ENCODE results near the gene MMP1.

MMP1 gene

DNA sequence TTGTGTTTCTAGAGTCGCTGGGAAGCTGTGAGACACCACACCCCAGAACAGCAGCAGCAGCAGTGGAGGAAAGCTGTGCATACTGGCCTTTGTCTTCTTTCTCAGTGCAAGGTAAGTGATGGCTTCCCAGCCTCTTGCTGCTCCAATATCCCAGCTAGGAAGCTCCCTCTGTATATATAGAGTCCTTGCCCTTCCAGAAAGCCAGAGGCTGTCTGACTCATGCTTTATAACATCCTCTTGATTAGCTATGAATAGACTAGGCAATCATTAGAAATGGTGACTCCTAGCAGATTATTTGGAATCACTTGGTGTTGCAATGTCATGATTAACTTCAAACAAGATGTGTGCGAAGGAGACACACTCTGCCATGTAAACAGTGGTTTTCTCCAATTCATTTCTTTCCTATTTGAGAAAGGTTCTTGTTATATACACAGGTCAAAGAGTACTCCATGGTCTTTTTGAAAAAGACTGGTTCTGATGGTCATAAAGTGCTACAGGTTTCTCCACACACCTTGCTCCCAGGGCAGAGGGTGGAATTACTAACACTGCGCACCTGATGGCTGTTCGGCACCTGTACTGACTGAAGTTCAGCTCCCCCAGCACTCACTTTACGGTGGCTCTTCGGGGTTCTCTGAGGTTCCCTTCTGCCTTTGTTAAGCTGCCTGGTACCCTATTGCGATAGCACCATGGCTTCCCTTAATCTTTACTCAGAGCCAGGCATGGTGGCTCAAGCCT lies at the start of gene MMP1:
Gene MMP1 (minus strand): TSS at position 149 of the 735 bp plus-strand sequence. CDS start 68 bp downstream, at position 81.
- no peak for DNase-seq

DNA sequence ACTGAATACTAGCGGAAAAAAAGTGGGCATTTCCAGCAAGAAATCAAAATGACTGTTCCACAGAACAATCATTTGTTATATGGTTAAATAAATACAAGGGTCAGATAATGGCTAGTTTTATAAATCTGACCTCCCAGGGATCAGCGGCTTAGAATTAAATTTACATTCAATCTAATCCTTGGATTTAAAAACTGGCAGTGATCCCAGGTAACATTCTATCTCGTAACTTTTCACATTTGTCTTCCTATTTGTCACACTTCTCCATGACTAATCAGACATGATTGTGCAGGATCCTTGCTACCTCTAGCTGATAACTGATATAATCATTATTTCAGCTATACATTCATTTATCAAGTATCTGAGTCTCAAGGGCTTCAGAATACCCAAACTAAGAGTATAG lies 48.3 kb upstream of the MMP1 start:
- DNase-seq = no peak

GRCh38 chr11:102843489-102843888 lies 45.5 kb upstream of the MMP1 start, which contains the start of gene MMP3:
TSS of gene MMP3 (minus strand) at chr11:102843609. CDS start at chr11:102843546, 63 bp downstream.
- no peak for DNase-seq

- DNase-seq = no peak
Observed at GRCh38 chr11:102842930-102843329, 45.0 kb upstream of the MMP1 start.

GRCh38 chr11:102840018-102840417 lies 42.1 kb upstream of the MMP1 start:
- DNase-seq = no peak

DNA sequence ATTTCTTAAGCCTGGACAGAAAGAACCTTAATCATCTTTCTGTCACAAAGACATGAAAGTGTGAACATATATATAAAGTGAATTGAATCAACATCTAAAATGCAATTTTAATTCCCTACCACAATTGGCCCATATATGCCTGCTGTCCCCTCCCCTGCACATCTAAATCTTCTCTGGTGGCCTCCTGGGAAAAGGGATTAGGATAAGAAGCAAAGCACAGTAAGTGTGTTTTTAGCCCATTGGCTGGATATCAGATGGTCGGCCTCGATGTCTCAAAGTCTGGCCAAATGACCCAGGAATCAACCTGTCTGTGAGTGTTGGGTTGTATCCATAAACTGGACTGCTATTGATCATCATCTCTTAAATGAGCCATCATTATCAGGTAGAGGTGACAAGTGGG lies 39.7 kb upstream of the MMP1 start:
- DNase-seq = no peak

DNA sequence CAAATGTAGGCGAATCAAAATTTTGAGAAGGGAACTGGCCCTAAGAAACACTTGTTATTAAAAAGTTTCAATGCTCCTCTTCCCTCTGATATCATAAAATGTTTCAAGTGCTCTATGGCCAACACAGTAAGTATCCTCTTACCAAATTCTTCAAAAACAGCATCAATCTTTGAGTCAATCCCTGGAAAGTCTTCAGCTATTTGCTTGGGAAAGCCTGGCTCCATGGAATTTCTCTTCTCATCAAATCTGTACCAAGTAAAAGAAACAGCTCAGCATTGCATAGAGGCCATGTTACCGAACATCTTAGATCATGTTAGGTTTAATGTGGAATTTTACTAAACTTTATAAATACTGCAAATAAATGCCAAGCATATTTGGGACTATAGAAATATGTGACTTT lies 39.2 kb upstream of the MMP1 start:
- DNase-seq = no peak

DNA sequence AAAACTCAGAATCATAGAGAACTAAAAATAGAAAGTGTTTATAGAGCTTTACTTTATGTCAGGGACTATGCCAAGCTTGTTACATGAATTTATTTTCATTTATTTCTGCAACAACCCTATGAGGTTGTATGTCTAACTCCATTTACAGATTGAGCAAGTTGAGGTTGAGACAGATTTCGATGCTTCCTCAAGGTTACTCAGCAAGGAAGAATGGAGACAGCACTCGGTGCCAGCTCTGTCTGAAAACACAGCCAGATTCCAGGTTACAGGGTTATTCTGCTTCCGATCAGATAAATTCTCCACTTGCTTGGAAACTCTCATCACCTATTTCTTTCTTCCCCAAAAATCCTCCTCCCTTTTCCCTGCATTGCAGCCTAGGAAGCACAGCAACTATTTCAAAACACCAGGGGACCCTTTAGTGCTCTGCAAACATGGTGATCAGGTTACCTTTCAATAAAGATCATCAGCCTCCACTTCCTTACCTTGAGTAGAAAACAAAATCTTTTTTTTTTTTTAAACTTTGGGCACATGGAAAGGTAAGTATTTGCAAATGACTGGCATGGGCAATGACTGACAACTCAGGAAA lies 38.4 kb upstream of the MMP1 start:
- DNase-seq = no peak

DNA sequence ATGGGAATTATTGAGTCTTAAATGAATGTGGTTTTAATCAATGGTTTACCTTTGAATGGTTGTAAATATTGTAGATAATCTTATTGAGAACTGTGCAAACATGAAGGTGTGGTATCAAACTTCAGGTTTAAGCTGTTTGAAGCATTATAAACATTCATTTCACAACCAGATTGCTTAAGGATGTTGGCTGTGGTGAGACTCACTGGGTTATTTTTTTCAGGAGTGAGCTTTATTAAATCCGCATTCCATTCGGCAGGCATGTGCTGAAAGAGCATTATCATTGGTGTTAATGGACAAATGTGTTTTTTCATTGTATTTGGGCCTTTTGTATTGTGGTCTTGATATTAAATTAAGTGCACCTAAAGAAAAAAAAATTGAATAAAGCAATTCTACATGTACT lies 35.8 kb upstream of the MMP1 start:
- no peak for DNase-seq

GRCh38 chr11:102832612-102833011 lies 34.7 kb upstream of the MMP1 start:
- DNase-seq = no peak

DNA sequence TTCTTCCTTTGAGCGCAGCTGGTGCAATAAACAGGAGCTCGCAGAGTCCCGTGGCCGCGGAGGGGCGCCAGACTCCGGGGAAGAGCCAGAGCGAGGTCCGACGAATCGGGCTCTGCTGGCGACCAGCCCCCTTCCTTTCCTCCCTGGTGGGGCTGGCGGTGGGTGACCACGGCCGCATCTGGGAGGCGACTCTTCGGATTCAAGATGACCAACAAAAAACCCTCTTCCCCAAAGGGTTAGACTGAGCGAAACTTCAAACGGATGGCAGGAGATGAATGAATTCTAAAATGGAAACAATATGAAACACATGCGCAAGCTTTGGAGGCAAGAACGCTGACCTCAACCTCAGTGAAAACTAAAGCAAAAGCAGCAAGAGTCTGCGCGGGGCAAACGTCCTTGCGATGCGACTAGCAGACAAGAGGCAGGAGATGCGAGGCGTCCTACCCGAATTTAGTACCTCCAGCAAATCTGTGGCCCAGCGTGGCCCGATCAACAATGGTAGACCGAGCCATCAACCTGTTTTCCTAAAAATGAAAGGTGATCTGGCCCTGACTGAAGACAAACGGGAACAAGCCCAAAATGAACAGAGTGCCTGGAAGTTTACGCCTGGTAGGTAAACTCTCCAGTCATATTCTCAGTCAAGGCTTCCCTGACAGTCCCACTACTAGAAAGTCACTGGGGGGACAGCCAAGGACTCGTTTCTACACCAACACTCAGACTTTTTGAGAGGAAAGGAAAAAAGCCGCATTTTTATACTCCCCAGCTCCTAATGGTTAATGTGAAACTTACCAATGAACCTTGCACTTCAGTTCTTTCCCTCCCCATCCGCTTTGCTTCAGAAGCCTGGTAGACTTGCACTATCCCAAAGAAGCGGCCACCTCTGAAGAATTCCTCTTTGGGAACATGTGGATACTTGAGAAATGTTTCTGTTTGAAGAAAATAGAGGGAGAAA lies 33.8 kb upstream of the MMP1 start:
- no peak for DNase-seq

- DNase-seq = no peak
Observed at GRCh38 chr11:102831128-102831488, 33.1 kb upstream of the MMP1 start.

- no peak for DNase-seq
Observed at GRCh38 chr11:102830001-102830727, 32.2 kb upstream of the MMP1 start.

DNA sequence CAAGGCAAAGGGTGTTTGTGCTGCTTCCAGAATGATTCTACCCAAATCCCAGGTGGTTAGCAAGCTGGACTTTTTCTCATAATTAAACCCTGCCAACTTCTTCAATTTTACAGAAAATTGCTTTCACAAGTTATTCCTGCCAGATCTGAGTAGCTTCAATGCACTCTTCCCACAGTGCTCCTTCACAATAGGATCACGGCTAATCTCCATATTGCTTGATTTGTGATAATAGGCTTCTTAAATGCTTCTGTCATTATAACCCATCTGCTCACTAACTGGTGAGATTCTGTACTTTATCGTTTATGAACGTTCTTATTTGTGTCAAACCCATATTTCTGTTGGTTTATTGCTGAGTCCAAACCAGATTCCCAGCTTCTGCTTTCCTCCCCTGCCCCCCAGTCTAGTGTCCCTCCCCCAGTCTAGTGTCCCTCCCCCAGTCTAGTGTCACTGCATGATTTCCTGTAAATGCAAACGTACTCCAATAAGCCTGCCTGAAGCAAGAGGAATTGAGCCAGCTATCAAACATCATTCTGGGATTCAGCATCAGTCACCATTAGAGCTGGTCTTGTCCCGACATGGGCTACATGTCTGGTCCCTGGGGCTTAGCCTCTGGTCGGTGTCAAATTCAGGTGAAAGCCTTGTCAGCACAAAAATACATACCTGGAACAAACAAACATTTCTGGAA lies 31.5 kb upstream of the MMP1 start:
- DNase-seq = no peak

DNA sequence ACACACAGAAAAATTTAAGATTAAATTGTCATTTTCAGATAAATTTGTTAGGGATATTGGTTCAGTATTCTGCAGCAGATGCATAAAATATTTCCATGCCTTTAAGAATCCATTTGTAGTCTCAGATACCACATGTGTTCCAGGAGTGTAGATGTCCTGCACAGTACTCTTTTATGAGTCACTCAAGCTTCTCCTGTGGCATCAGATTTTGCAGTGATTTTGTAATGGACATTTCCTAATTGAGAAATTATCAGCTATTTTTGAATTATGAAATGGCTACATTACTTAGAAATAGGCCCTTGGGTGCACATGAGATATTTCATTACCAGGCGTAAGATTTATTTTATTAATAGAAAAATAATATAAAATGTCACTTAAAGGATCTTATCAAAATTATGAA lies 26.6 kb upstream of the MMP1 start:
- no peak for DNase-seq

GRCh38 chr11:102819491-102819890 lies 21.5 kb upstream of the MMP1 start:
- no peak for DNase-seq

GRCh38 chr11:102813484-102813883 lies 15.5 kb upstream of the MMP1 start:
- DNase-seq = no peak

DNA sequence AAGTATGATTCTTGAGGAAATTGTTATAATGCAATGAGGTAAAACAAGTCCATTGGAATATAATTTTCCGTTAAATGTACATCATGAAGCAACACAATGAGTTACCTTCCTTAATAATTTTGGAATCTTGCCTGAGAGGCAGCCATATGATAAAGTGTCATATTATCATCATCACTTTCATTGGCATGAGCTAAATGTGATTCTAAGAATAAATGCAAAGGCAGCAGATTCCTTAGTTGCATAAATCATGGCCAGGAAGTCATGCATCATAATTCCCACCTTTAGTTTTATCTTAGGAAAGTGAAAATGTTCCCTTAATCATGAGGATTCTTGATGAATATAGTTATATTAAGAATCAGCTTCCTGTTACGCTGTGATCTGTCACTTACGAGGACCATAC lies 14.2 kb upstream of the MMP1 start:
- no peak for DNase-seq

DNA sequence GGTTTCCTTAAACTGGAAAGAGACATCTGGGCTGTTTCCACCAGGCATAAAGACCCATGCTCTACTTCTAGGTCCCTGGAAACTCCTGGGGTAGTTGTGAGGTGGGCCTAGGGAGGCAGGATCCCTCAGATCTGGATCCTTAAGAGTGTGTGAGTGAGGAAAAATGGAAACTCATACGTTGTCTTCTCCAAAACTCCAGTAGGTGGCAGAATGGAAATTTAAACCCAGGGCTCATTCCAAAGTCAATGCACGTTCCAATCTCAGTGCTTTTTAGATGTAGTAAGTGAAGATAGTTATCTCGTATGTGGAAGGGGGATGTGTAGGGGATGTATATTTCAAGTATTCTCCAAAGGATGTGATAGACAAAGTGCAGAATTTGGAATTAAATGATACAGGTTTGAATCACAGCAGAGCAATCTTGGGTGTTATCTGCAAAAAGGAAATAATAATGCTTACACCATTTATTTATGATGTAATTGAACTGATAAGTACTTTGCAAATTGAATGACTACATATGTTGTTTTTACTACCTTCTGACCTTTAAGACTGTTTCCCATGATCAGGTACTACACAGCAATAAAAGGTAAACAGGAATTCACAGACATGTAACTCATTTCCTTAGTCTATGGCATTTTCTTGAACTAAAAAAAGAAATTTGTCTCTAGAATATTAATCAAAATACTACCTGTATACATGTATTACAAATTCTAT lies 13.1 kb upstream of the MMP1 start:
- no peak for DNase-seq

DNA sequence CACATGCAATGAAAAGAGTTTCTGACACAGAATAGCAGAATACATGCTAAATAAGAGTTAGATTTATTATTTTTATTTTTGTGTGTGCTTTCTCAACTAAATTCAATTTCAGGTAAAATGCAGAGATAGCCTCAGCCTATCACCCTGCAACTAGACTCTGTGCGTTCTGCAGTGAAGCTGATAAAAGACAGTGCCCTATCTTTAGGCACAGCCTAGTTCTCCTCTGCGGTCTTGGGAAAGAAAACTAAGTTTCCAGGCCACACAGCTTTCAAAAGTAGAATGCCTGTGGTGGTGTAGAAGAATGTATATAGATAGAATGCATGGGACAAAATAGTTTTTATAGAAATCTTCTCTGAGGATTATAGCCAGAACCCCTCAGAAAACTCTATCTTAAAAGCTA lies 12.0 kb upstream of the MMP1 start:
- DNase-seq = no peak

DNA sequence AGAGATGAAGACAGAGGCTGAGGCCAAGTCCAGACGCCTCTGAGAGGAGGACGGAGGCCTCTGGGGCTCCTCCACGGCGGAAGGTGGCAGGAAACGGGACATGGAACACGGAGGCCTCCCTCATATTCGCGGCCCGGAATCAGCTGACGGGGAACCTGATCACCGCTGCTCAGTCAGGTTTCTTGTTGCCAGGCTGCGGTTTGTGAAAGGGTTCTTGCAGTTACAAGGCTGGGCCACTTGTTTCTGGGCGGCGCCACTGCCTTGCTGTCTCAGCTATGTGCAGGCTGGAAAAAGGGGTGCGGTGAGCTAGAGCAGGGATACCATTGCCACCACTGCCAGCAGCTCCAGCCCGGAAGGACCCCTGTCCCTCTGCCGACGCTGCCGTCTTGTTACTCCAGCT lies 10.0 kb upstream of the MMP1 start:
- no peak for DNase-seq

DNA sequence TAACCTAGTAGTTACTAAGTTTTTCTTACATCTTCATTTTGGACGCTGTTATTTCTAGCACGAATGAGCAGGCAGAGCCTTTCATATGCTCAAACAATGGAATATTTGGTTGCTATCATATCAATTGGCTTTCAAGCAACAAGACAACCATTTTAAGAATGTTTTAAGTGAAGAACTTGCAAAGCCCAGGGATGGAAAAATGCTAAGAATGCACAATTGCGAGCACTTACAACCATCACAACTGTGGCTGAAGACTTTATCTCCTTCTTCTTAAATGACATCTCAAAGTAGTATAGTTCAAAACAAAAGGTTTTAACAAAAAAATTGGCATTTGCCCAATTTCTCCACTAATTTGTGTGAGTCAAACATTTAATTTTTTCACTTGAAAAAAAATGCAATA lies 8.3 kb upstream of the MMP1 start:
- no peak for DNase-seq

All from GF-D8 (cell line).